ENCODE data around the gene MLF2. TPM values are rescaled to one million over a fixed set of nuclear protein-coding genes. Genes with fewer than 3 reads are reported as not detected.

MLF2 gene
- total RNA-seq, 1 donor from 2014 or later: 162 TPM

- DNase-seq (ENCODE audit: extremely low spot score, unreplicated experiment): no peak
- H3K27me3 Mint-ChIP-seq (ENCODE audit: unreplicated experiment): no peaks in the 10 kb centered on the region
- peak overlapping the region; percentile 84 for H3K27ac Mint-ChIP-seq (ENCODE audit: unreplicated experiment)
- H3K9me3 Mint-ChIP-seq (ENCODE audit: unreplicated experiment): no peaks in the 10 kb centered on the region
- H3K36me3 Mint-ChIP-seq (ENCODE audit: unreplicated experiment): peaks cover 18% of the 10 kb centered on the region
- no peak for TF ChIP-seq CTCF (IDR thresholded peaks at IDR 0.05)
- peaks cover 13% of the 10 kb centered on the region for H3K4me1 Mint-ChIP-seq (ENCODE audit: unreplicated experiment)
- no peak overlapping the region for H3K4me3 Mint-ChIP-seq (ENCODE audit: unreplicated experiment)
Measured at GRCh38 chr12:6734506-6735387, 18.2 kb downstream of the MLF2 start.

GRCh38 chr12:6730169-6730568 is 22.8 kb downstream of the MLF2 start:
- H3K27me3 Mint-ChIP-seq (ENCODE audit: unreplicated experiment): no peaks in the 10 kb centered on the region
- H3K4me3 Mint-ChIP-seq (ENCODE audit: unreplicated experiment): no peak overlapping the region
- H3K36me3 Mint-ChIP-seq (ENCODE audit: unreplicated experiment): peaks cover 29% of the 10 kb centered on the region
- H3K27ac Mint-ChIP-seq (ENCODE audit: unreplicated experiment): no peak overlapping the region
- no peak for TF ChIP-seq CTCF (IDR thresholded peaks at IDR 0.05)
- DNase-seq (ENCODE audit: extremely low spot score, unreplicated experiment): no peak
- H3K4me1 Mint-ChIP-seq (ENCODE audit: unreplicated experiment): peaks cover 11% of the 10 kb centered on the region
- H3K9me3 Mint-ChIP-seq (ENCODE audit: unreplicated experiment): no peaks in the 10 kb centered on the region

GRCh38 chr12:6729186-6729585 is 23.8 kb downstream of the MLF2 start:
- no peaks in the 10 kb centered on the region for H3K27me3 Mint-ChIP-seq (ENCODE audit: unreplicated experiment)
- TF ChIP-seq CTCF (IDR thresholded peaks at IDR 0.05): no peak
- no peak overlapping the region for H3K27ac Mint-ChIP-seq (ENCODE audit: unreplicated experiment)
- peaks cover 17% of the 10 kb centered on the region for H3K4me1 Mint-ChIP-seq (ENCODE audit: unreplicated experiment)
- no peak for DNase-seq (ENCODE audit: extremely low spot score, unreplicated experiment)
- peaks cover 29% of the 10 kb centered on the region for H3K36me3 Mint-ChIP-seq (ENCODE audit: unreplicated experiment)
- no peak overlapping the region for H3K4me3 Mint-ChIP-seq (ENCODE audit: unreplicated experiment)
- H3K9me3 Mint-ChIP-seq (ENCODE audit: unreplicated experiment): no peaks in the 10 kb centered on the region

GRCh38 chr12:6725350-6725749 is 27.6 kb downstream of the MLF2 start:
- peaks cover 25% of the 10 kb centered on the region for H3K4me1 Mint-ChIP-seq (ENCODE audit: unreplicated experiment)
- TF ChIP-seq CTCF (IDR thresholded peaks at IDR 0.05): no peak
- DNase-seq (ENCODE audit: extremely low spot score, unreplicated experiment): no peak
- H3K36me3 Mint-ChIP-seq (ENCODE audit: unreplicated experiment): peaks cover 18% of the 10 kb centered on the region
- peaks cover 3% of the 10 kb centered on the region for H3K27me3 Mint-ChIP-seq (ENCODE audit: unreplicated experiment)
- no peaks in the 10 kb centered on the region for H3K9me3 Mint-ChIP-seq (ENCODE audit: unreplicated experiment)
- no peak overlapping the region for H3K27ac Mint-ChIP-seq (ENCODE audit: unreplicated experiment)
- H3K4me3 Mint-ChIP-seq (ENCODE audit: unreplicated experiment): peak overlapping the region; percentile 96

GRCh38 chr12:6724409-6724797 is 28.5 kb downstream of the MLF2 start:
- DNase-seq (ENCODE audit: extremely low spot score, unreplicated experiment): no peak
- Mint-ChIP-seq H3K4me1 (ENCODE audit: unreplicated experiment) (peaks cover 25% of the 10 kb centered on the region), H3K36me3 (ENCODE audit: unreplicated experiment) (peaks cover 11% of the 10 kb centered on the region), H3K27ac (ENCODE audit: unreplicated experiment) (peak overlapping the region; percentile 97), H3K27me3 (ENCODE audit: unreplicated experiment) (peaks cover 3% of the 10 kb centered on the region), H3K9me3 (ENCODE audit: unreplicated experiment) (no peaks in the 10 kb centered on the region), H3K4me3 (ENCODE audit: unreplicated experiment) (peak overlapping the region; percentile 96)
- TF ChIP-seq CTCF (IDR thresholded peaks at IDR 0.05): no peak
